Measurements from ENCODE around the gene CD14. TPM values are rescaled to one million over a fixed set of nuclear protein-coding genes. Genes with fewer than 3 reads are reported as not detected.
"Not testable (repeated sequence)": the region's sequence is repeated elsewhere in the genome, so short reads cannot be mapped to it uniquely, and the experiment has no call there.

The CD14 gene
- total RNA-seq, 1 donor from 2014 or later = 165 TPM

DNA sequence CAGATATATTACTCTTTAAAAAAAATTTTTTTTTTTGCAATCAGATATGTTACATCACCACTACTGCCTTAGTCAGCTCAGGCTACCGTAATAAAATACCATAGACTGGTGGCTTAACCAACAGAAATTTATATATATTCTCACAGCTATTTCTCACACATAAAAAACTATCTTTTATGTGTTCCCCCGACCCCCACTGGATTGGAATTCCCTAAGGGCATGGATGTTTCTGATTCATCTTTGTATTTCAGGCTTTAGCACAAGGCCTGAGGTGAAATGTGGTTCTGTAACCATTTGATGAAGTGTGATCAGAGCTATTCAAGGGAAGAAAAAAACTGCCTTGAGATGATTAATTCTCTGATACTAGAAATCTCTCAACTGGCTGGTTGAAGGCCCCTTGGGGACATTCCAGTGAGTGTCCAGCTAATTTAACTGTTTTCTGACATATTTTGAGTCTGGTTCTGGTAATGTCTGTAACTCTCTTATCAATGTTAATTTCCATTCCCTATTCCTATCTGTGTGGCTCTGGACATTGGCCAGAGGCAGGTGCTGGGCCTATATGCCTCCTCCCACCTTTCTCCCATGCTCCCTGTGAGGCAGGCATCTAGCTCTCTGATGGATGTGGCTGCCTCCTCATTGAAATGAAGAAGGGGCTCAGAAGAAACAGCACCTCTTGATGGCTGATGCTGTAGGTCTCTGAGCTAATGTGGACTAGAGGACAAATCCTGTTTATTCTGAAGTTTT is 2.5 kb downstream of the CD14 start:
- Histone ChIP-seq H3K36me3 (no peaks in the 10 kb centered on the region), H3K4me1 (peaks cover 40% of the 10 kb centered on the region), H3K9me3 (no peaks in the 10 kb centered on the region), H3K4me3 (peak overlapping the region; percentile 67), H3K27ac (peak overlapping the region; percentile 83), H3K27me3 (ENCODE audit: low read depth) (no peaks in the 10 kb centered on the region)
- no peak for DNase-seq
- intact Hi-C loops (cut with DNase I) = loop anchor here (10.0 kb wide), 1 partner anchor 66 kb away; the partner anchor contains the start of genes APBB3 and SLC35A4
- no peak for ATAC-seq
- TF ChIP-seq, protein P1, sequence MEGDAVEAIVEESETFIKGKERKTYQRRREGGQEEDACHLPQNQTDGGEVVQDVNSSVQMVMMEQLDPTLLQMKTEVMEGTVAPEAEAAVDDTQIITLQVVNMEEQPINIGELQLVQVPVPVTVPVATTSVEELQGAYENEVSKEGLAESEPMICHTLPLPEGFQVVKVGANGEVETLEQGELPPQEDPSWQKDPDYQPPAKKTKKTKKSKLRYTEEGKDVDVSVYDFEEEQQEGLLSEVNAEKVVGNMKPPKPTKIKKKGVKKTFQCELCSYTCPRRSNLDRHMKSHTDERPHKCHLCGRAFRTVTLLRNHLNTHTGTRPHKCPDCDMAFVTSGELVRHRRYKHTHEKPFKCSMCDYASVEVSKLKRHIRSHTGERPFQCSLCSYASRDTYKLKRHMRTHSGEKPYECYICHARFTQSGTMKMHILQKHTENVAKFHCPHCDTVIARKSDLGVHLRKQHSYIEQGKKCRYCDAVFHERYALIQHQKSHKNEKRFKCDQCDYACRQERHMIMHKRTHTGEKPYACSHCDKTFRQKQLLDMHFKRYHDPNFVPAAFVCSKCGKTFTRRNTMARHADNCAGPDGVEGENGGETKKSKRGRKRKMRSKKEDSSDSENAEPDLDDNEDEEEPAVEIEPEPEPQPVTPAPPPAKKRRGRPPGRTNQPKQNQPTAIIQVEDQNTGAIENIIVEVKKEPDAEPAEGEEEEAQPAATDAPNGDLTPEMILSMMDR (IDR thresholded peaks at IDR 0.05) = no peak

DNA sequence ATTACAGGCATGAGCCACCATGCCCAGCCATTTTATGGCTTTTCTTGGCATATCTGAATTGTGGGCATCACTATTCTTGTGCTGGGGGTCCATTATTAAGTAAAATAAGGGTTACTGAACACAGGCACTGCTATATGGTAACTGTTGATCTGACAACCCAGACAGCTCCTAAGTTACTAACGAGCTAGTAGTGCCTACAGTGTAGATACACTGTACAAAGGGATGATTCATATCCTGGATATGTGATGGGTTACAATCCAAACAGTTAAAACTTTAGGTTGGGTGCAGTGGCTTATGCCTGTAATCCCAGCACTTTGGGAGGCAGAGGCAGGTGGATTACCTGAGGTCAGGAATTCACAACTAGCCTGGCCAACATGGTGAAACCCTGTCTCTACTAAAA is 4.3 kb downstream of the CD14 start:
- TF ChIP-seq, protein P1 (IDR thresholded peaks at IDR 0.05) = no peak
- H3K9me3 ChIP-seq = no peaks in the 10 kb centered on the region
- H3K4me1 ChIP-seq = peaks cover 27% of the 10 kb centered on the region
- no peak overlapping the region for H3K27ac ChIP-seq
- no peak for DNase-seq
- H3K36me3 ChIP-seq = no peaks in the 10 kb centered on the region
- no peak overlapping the region for H3K4me3 ChIP-seq
- no peaks in the 10 kb centered on the region for H3K27me3 ChIP-seq (ENCODE audit: low read depth)
- ATAC-seq = no peak
- intact Hi-C loops (cut with DNase I) = no loop called here

DNA sequence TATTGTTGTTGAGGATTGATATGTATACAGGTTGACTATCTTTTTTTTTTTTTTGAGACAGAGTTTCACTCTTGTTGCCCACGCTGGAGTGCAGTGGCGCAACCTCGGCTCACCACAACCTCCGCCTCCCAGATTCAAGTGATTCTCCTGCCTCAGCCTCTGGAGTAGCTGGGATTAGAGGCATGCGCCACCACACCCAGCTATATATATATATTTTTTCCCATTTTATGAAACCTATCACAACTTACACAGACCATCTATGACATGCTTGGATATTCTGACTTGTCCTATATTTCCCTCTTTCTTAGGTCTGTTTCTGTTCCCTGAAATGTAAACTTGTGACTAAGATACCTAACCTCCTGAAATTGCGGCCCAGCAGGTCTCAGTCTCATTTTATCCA is 5.0 kb downstream of the CD14 start:
- H3K36me3 ChIP-seq = no peaks in the 10 kb centered on the region
- ATAC-seq = no peak
- peaks cover 22% of the 10 kb centered on the region for H3K4me1 ChIP-seq
- intact Hi-C loops (cut with DNase I) = no loop called here
- no peaks in the 10 kb centered on the region for H3K9me3 ChIP-seq
- no peak overlapping the region for H3K27ac ChIP-seq
- H3K4me3 ChIP-seq = no peak overlapping the region
- no peaks in the 10 kb centered on the region for H3K27me3 ChIP-seq (ENCODE audit: low read depth)
- TF ChIP-seq, protein P1 (IDR thresholded peaks at IDR 0.05) = no peak
- DNase-seq = no peak

DNA sequence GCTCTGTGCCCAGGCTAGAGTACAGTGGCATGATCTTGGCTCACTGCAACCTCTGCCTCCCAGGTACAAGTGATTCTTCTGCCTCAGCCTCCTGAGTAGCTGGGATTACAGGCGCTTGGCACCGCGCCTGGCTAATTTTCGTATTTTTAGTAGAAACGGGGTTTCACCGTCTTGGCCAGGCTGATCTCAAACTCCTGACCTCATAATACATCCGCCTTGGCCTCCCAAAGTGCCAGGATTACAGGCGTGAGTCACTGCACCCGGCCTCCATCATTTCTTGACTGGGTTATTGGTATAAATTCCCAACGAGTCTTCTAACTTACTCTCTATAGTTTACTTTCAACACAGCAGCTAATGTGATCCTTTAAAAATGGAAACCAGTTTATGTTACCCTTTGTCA is 8.1 kb downstream of the CD14 start:
- H3K9me3 ChIP-seq; H3K4me3 ChIP-seq; H3K36me3 ChIP-seq; H3K27ac ChIP-seq; DNase-seq; H3K4me1 ChIP-seq; ATAC-seq; H3K27me3 ChIP-seq (ENCODE audit: low read depth); intact Hi-C loops (cut with DNase I): not testable (repeated sequence)

DNA sequence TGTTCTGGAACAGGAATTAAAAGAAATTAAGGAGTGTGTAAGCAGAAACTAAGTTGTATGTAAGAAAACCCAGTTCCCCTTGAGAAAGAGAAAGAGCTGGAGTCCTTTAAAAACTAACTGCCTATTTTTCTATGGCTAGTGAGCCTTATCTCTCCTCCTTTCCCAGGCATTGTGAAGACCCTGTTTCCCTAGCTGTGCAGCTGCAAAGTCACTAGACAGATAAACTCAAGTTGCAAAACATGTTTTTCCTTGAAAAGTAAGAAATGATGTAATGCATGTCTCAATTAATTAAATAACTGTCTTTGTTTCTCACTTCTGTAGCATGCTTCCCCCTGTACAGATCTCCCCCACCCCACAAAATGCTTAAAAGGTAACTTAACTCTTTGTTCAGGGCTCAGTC is 9.9 kb downstream of the CD14 start:
- ATAC-seq; H3K27ac ChIP-seq; H3K9me3 ChIP-seq; H3K27me3 ChIP-seq (ENCODE audit: low read depth); DNase-seq; intact Hi-C loops (cut with DNase I); H3K36me3 ChIP-seq; H3K4me3 ChIP-seq; H3K4me1 ChIP-seq: not testable (repeated sequence)

DNA sequence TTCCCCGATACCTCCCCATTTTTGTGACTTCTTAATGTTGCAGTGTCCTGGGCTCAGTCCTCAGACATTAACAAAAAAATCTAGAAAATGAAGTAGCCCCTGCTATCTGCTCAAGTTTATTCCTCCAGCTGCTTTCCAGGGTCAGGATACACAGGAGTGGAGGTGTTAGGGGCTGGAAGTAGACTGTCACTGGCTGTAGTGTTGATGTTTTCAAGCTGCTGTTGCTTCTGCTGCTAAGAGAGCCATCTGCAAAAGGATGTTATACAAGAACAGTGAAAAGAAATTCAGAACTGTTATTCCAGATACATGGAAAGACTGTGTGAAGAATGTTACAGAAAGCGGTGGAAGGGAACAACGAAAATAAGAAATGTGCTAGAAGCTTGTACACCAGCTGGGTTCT is 10.7 kb downstream of the CD14 start:
- H3K9me3 ChIP-seq = no peaks in the 10 kb centered on the region
- no peak overlapping the region for H3K4me3 ChIP-seq
- no peak overlapping the region for H3K27ac ChIP-seq
- H3K4me1 ChIP-seq = peaks cover 8% of the 10 kb centered on the region
- TF ChIP-seq, protein P1 (IDR thresholded peaks at IDR 0.05) = no peak
- H3K36me3 ChIP-seq = no peaks in the 10 kb centered on the region
- H3K27me3 ChIP-seq (ENCODE audit: low read depth) = no peaks in the 10 kb centered on the region
- intact Hi-C loops (cut with DNase I) = no loop called here
- DNase-seq (no peak), ATAC-seq (peak in 1 of 2 donors; percentile 39)

Data from lower lobe of right lung (tissue), 2 donors.